CD14-positive monocyte (primary cell): ENCODE measurements around the gene CCT3. TPM values are rescaled to one million over a fixed set of nuclear protein-coding genes. Genes with fewer than 3 reads are reported as not detected.

Experiments
- DNase-seq, 3 donors: peaks; one replicate each; pipeline ENCODE4 v3.0.0-alpha.2; 2011 to 2022
- H2AFZ ChIP-seq: 2 replicates; pipeline ENCODE4 v1.6.0; 2012; ENCODE audit warnings: mild to moderate bottlenecking, low read depth, low read length, inconsistent platforms; ENCODE audit not compliant: insufficient read depth, poor library complexity, severe bottlenecking
- H3K27ac ChIP-seq, 2 donors: 1 replicate in 1 of 2; 2 replicates in 1 of 2; pipeline ENCODE4 v1.5.1; 2012 to 2013; ENCODE audit warnings: low read length in 2 of 2, control low read depth in 1 of 2, inconsistent platforms in 1 of 2, low read depth in 1 of 2, mild to moderate bottlenecking in 1 of 2
- H3K27me3 ChIP-seq, 2 donors: one replicate each; pipeline versions ENCODE4 v1.6.0 to v1.6.1; 2011 to 2013; ENCODE audit warnings: low read length in 2 of 2; ENCODE audit not compliant: control insufficient read depth in 2 of 2, insufficient read depth in 2 of 2
- H3K36me3 ChIP-seq, 2 donors: replicated peaks in 1 of 2; 1 replicate in 1 of 2; 2 replicates in 1 of 2; pipeline versions ENCODE4 v1.5.1 to v1.6.1; 2012 to 2013; ENCODE audit warnings: low read length in 2 of 2, control low read depth in 1 of 2, inconsistent platforms in 1 of 2, mild to moderate bottlenecking in 1 of 2; ENCODE audit not compliant: insufficient read depth in 2 of 2, control insufficient read depth in 1 of 2
- H3K4me1 ChIP-seq, 2 donors: 1 replicate in 1 of 2; 2 replicates in 1 of 2; pipeline versions ENCODE4 v1.5.1 to v1.6.1; 2012 to 2013; ENCODE audit warnings: low read length in 2 of 2, control low read depth in 1 of 2, inconsistent platforms in 1 of 2, mild to moderate bottlenecking in 1 of 2, moderate library complexity in 1 of 2; ENCODE audit not compliant: insufficient read depth in 2 of 2, control insufficient read depth in 1 of 2
- H3K4me2 ChIP-seq: replicated peaks from 2 replicates; pipeline ENCODE3; 2012; ENCODE audit warnings: low read length, moderate library complexity, mild to moderate bottlenecking; ENCODE audit not compliant: poor library complexity, severe bottlenecking; ENCODE audit errors: extremely low read depth
- H3K4me3 ChIP-seq, 3 experiments: fragments of 200-600 bp in 1 of 3; sonication (generic) in 1 of 3; replicated peaks in 1 of 3; 1 replicate in 2 of 3; 2 replicates in 1 of 3; pipeline ENCODE4 v1.5.1; 2011 to 2013; ENCODE audit warnings: low read length in 3 of 3, mild to moderate bottlenecking in 3 of 3, control low read depth in 2 of 3, low read depth in 2 of 3, inconsistent platforms in 1 of 3, moderate library complexity in 1 of 3
- H3K79me2 ChIP-seq: 2 replicates; pipeline ENCODE4 v1.6.0; 2012; ENCODE audit warnings: mild to moderate bottlenecking, control low read depth, inconsistent platforms, low read length, moderate library complexity; ENCODE audit not compliant: insufficient read depth
- H3K9ac ChIP-seq: 2 replicates; pipeline ENCODE4 v1.6.0; 2017; ENCODE audit warnings: low read length, mild to moderate bottlenecking; ENCODE audit not compliant: insufficient read depth, poor library complexity, severe bottlenecking
- H3K9me3 ChIP-seq, 2 donors: replicated peaks in 1 of 2; 1 replicate in 1 of 2; 2 replicates in 1 of 2; pipeline versions ENCODE4 v1.5.1 to v1.6.1; 2012 to 2013; ENCODE audit warnings: low read length in 2 of 2, control low read depth in 1 of 2; ENCODE audit not compliant: control insufficient read depth in 1 of 2, insufficient read depth in 1 of 2
- H4K20me1 ChIP-seq: 2 replicates; pipeline ENCODE4 v1.6.0; 2012; ENCODE audit warnings: mild to moderate bottlenecking, low read length, control low read depth, moderate library complexity; ENCODE audit not compliant: insufficient read depth
- H3K27ac Mint-ChIP-seq, 7 donors: one replicate each; pipeline ENCODE4 v1.8.0; 2020; ENCODE audit warnings: mild to moderate bottlenecking in 7 of 7, mixed read lengths in 7 of 7, moderate library complexity in 6 of 7, inconsistent platforms in 2 of 7
- H3K27me3 Mint-ChIP-seq, 3 donors: one replicate each; pipeline ENCODE4 v1.8.0; 2021 to 2022; ENCODE audit warnings: low read depth in 3 of 3, mild to moderate bottlenecking in 3 of 3, mixed read lengths in 3 of 3, moderate library complexity in 3 of 3, inconsistent platforms in 1 of 3
- H3K36me3 Mint-ChIP-seq, 2 donors: one replicate each; pipeline ENCODE4 v1.8.0; 2020; ENCODE audit warnings: mixed read lengths in 2 of 2, inconsistent platforms in 1 of 2, mild to moderate bottlenecking in 1 of 2
- H3K4me1 Mint-ChIP-seq: one replicate; pipeline ENCODE4 v1.8.0; 2020; ENCODE audit warnings: mild to moderate bottlenecking, mixed read lengths
- H3K4me3 Mint-ChIP-seq, 2 donors: one replicate each; pipeline ENCODE4 v1.8.0; 2020; ENCODE audit warnings: mild to moderate bottlenecking in 2 of 2, mixed read lengths in 2 of 2, moderate library complexity in 1 of 2
- H3K9me3 Mint-ChIP-seq, 7 donors: one replicate each; pipeline ENCODE4 v1.8.0; 2020 to 2022; ENCODE audit warnings: mixed read lengths in 7 of 7, mild to moderate bottlenecking in 6 of 7, moderate library complexity in 6 of 7, inconsistent platforms in 2 of 7
- CTCF ChIP-seq: fragments of 200-600 bp; IDR thresholded peaks from one replicate; pipeline ENCODE4 v1.8.0; 2022; ENCODE audit warnings: antibody characterized with exemption, mild to moderate bottlenecking
- WGBS: methylation state at CpG from one replicate; pipeline ENCODE4 v1.1.5; 2013; ENCODE audit warnings: missing lambda C conversion rate; ENCODE audit not compliant: insufficient coverage; 5-methylcytosine and 5-hydroxymethylcytosine counted together
- intact Hi-C, 2 donors: fragments of 100-400 bp; cut with micrococcal nuclease; formaldehyde crosslinking; loops; one replicate each; pipeline versions ENCODE4 v1.15.0 to v1.15.1; 2023
- polyA plus RNA-seq, 3 donors: library from polyadenylated mRNA; depleted of rRNA in 1 of 3; unstranded in 2 of 3; stranded (reverse) in 1 of 3; fragments of 300-500 nt in 2 of 3; fragments of >200 nt in 1 of 3; fragmentation: Illumina TruSeq in 2 of 3; gene quantifications; 1 replicate in 2 of 3; 2 replicates in 1 of 3; pipeline ENCODE4 v1.2.3, GENCODE V29; 2012 to 2021

Gene CCT3
- polyA plus RNA-seq, 3 donors = 65.3 to 97.3 (median 94.8) TPM

GRCh38 chr1:156376958-156377919 is 39.1 kb upstream of the CCT3 start:
- H3K9me3 ChIP-seq = no peaks in the 10 kb centered on the region
- Mint-ChIP-seq H3K9me3 (no peaks in the 10 kb centered on the region), H3K4me1 (peaks cover 27% of the 10 kb centered on the region), H3K27me3 (peaks cover 0 to 8% (median 7%) of the 10 kb centered on the region in 3 donors), H3K36me3 (peaks cover 0 to 3% of the 10 kb centered on the region in 2 donors), H3K27ac (peak overlapping the region in 5 of 7 donors; percentile 36 to 87 (median 68)), H3K4me3 (peak overlapping the region in 1 of 2 donors; percentile 67)
- 55% methylated on average over 20 of the region's 20 CpGs for WGBS
- peaks cover 29 to 33% of the 10 kb centered on the region in 2 donors for H3K4me1 ChIP-seq
- peak in 2 of 3 donors; percentile 44 to 62 for DNase-seq
- intact Hi-C loops = no loop called here
- no peaks in the 10 kb centered on the region for H3K27me3 ChIP-seq
- H3K27ac ChIP-seq = peak overlapping the region in 1 of 2 donors; percentile 5
- H4K20me1 ChIP-seq = no peaks in the 10 kb centered on the region
- no peak overlapping the region for H2AFZ ChIP-seq
- H3K36me3 ChIP-seq = no peaks in the 10 kb centered on the region
- no peaks in the 10 kb centered on the region for H3K79me2 ChIP-seq
- TF ChIP-seq CTCF = no peak
- H3K9ac ChIP-seq = no peak overlapping the region
- H3K4me2 ChIP-seq = no peak overlapping the region
- no peak overlapping the region for H3K4me3 ChIP-seq

- no peaks in the 10 kb centered on the region for H3K9me3 ChIP-seq
- H3K27me3 ChIP-seq = no peaks in the 10 kb centered on the region
- peak overlapping the region in 1 of 3 experiments; percentile 28 for H3K4me3 ChIP-seq
- peaks cover 39 to 43% of the 10 kb centered on the region in 2 donors for H3K4me1 ChIP-seq
- peaks cover 38% of the 10 kb centered on the region for H3K4me1 Mint-ChIP-seq
- 14% methylated on average over 1 of the region's 2 CpGs for WGBS
- H3K9ac ChIP-seq = no peak overlapping the region
- H3K4me3 Mint-ChIP-seq = peak overlapping the region in 1 of 2 donors; percentile 55
- H3K27me3 Mint-ChIP-seq = peaks cover 0 to 8% (median 3%) of the 10 kb centered on the region in 3 donors
- DNase-seq = peak; percentile 79 to 83 (median 80)
- H3K4me2 ChIP-seq = peak overlapping the region; percentile 35
- intact Hi-C loops = no loop called here
- peak overlapping the region in 1 of 2 donors; percentile 48 for H3K27ac ChIP-seq
- peaks cover 0 to 3% of the 10 kb centered on the region in 2 donors for H3K36me3 Mint-ChIP-seq
- no peaks in the 10 kb centered on the region for H3K79me2 ChIP-seq
- peak overlapping the region; percentile 33 to 87 (median 83) for H3K27ac Mint-ChIP-seq
- no peaks in the 10 kb centered on the region for H3K9me3 Mint-ChIP-seq
- TF ChIP-seq CTCF = peak; percentile 17
- H4K20me1 ChIP-seq = no peaks in the 10 kb centered on the region
- H3K36me3 ChIP-seq = no peaks in the 10 kb centered on the region
- no peak overlapping the region for H2AFZ ChIP-seq
These were observed 38.1 kb upstream of the CCT3 start for GRCh38 chr1:156376146-156376545.
